SK-N-SH (cell line): ENCODE results near the gene OR2B2.
"Not testable (repeated sequence)": the region's sequence is repeated elsewhere in the genome, so short reads cannot be mapped to it uniquely, and the experiment has no call there.

Source experiments
- FOXJ3 ChIP-seq: sonication (generic); formaldehyde crosslinking; IDR thresholded peaks from 2 replicates; pipeline ENCODE4 v1.5.1; 2020; ENCODE audit warnings: mild to moderate bottlenecking, missing genetic modification reagents
- FOXM1 ChIP-seq: IDR thresholded peaks from 2 replicates; pipeline ENCODE4 v1.4.0; 2012; ENCODE audit warnings: low read depth, mild to moderate bottlenecking
- GABPA ChIP-seq: IDR thresholded peaks from 2 replicates; pipeline ENCODE4 v1.4.0; 2012; ENCODE audit warnings: low read depth, mild to moderate bottlenecking
- NRF1 ChIP-seq: IDR thresholded peaks from 2 replicates; pipeline ENCODE4 v1.6.1; 2012; ENCODE audit warnings: low read depth, mild to moderate bottlenecking, low read length
- YY1 ChIP-seq: IDR thresholded peaks from 2 replicates; pipeline ENCODE4 v1.4.0; 2012; ENCODE audit warnings: low read depth, mild to moderate bottlenecking
- TF ChIP-seq, protein P1 (sequence below): IDR thresholded peaks from 2 replicates; pipeline ENCODE4 v1.4.0; 2012; ENCODE audit warnings: low read depth, borderline replicate concordance
- TF ChIP-seq, protein P2 (sequence below): fragments of 150-350 bp; IDR thresholded peaks from 2 replicates; pipeline ENCODE4 v1.6.1; 2017; ENCODE audit warnings: antibody characterized with exemption, low read length, low read depth, borderline replicate concordance
- TF ChIP-seq, protein P3 (sequence below): IDR thresholded peaks from 2 replicates; pipeline ENCODE4 v1.6.1; 2012; ENCODE audit warnings: mild to moderate bottlenecking, low read depth, low read length, moderate library complexity
- TF ChIP-seq, protein P4 (sequence below): fragments of 200-600 bp; sonication (generic); IDR thresholded peaks from 2 replicates; pipeline ENCODE4 v1.6.1; 2017; ENCODE audit warnings: antibody characterized with exemption, mild to moderate bottlenecking, moderate library complexity
- TF ChIP-seq, protein P5 (sequence below): IDR thresholded peaks from 2 replicates; pipeline ENCODE4 v1.4.0; 2012; ENCODE audit warnings: low read depth, borderline replicate concordance

DNA sequence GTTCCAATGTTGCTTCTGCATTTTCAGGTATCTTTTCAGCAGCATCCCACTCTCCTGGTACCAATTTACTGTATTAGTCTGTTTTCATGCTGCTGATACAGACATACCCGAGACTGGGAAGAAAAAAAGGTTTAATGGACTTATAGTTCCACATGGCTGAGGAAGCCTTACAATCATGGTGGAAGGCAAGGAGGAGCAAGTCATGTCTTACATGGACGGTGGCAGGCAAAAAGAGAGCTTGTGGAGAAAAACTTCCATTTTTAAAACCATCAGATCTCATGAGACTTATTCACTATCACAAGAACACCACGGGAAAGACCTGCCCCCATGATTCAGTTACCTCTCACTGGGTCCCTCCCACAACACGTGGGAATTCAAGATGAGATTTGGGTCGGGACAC lies 17.7 kb upstream of the OR2B2 start:
- TF ChIP-seq GABPA; FOXJ3 (CRISPR knock-in tag); YY1; FOXM1; NRF1: not testable (repeated sequence)
- TF ChIP-seq, protein P1, sequence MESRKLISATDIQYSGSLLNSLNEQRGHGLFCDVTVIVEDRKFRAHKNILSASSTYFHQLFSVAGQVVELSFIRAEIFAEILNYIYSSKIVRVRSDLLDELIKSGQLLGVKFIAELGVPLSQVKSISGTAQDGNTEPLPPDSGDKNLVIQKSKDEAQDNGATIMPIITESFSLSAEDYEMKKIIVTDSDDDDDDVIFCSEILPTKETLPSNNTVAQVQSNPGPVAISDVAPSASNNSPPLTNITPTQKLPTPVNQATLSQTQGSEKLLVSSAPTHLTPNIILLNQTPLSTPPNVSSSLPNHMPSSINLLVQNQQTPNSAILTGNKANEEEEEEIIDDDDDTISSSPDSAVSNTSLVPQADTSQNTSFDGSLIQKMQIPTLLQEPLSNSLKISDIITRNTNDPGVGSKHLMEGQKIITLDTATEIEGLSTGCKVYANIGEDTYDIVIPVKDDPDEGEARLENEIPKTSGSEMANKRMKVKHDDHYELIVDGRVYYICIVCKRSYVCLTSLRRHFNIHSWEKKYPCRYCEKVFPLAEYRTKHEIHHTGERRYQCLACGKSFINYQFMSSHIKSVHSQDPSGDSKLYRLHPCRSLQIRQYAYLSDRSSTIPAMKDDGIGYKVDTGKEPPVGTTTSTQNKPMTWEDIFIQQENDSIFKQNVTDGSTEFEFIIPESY: not testable (repeated sequence)
- TF ChIP-seq, protein P2, sequence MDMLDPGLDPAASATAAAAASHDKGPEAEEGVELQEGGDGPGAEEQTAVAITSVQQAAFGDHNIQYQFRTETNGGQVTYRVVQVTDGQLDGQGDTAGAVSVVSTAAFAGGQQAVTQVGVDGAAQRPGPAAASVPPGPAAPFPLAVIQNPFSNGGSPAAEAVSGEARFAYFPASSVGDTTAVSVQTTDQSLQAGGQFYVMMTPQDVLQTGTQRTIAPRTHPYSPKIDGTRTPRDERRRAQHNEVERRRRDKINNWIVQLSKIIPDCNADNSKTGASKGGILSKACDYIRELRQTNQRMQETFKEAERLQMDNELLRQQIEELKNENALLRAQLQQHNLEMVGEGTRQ: not testable (repeated sequence)
- TF ChIP-seq, protein P3, sequence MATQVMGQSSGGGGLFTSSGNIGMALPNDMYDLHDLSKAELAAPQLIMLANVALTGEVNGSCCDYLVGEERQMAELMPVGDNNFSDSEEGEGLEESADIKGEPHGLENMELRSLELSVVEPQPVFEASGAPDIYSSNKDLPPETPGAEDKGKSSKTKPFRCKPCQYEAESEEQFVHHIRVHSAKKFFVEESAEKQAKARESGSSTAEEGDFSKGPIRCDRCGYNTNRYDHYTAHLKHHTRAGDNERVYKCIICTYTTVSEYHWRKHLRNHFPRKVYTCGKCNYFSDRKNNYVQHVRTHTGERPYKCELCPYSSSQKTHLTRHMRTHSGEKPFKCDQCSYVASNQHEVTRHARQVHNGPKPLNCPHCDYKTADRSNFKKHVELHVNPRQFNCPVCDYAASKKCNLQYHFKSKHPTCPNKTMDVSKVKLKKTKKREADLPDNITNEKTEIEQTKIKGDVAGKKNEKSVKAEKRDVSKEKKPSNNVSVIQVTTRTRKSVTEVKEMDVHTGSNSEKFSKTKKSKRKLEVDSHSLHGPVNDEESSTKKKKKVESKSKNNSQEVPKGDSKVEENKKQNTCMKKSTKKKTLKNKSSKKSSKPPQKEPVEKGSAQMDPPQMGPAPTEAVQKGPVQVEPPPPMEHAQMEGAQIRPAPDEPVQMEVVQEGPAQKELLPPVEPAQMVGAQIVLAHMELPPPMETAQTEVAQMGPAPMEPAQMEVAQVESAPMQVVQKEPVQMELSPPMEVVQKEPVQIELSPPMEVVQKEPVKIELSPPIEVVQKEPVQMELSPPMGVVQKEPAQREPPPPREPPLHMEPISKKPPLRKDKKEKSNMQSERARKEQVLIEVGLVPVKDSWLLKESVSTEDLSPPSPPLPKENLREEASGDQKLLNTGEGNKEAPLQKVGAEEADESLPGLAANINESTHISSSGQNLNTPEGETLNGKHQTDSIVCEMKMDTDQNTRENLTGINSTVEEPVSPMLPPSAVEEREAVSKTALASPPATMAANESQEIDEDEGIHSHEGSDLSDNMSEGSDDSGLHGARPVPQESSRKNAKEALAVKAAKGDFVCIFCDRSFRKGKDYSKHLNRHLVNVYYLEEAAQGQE: not testable (repeated sequence)
- TF ChIP-seq, protein P4, sequence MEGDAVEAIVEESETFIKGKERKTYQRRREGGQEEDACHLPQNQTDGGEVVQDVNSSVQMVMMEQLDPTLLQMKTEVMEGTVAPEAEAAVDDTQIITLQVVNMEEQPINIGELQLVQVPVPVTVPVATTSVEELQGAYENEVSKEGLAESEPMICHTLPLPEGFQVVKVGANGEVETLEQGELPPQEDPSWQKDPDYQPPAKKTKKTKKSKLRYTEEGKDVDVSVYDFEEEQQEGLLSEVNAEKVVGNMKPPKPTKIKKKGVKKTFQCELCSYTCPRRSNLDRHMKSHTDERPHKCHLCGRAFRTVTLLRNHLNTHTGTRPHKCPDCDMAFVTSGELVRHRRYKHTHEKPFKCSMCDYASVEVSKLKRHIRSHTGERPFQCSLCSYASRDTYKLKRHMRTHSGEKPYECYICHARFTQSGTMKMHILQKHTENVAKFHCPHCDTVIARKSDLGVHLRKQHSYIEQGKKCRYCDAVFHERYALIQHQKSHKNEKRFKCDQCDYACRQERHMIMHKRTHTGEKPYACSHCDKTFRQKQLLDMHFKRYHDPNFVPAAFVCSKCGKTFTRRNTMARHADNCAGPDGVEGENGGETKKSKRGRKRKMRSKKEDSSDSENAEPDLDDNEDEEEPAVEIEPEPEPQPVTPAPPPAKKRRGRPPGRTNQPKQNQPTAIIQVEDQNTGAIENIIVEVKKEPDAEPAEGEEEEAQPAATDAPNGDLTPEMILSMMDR: not testable (repeated sequence)
- TF ChIP-seq, protein P5, sequence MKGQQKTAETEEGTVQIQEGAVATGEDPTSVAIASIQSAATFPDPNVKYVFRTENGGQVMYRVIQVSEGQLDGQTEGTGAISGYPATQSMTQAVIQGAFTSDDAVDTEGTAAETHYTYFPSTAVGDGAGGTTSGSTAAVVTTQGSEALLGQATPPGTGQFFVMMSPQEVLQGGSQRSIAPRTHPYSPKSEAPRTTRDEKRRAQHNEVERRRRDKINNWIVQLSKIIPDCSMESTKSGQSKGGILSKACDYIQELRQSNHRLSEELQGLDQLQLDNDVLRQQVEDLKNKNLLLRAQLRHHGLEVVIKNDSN: not testable (repeated sequence)
